Posterior cingulate gyrus (tissue), 11 donors: ENCODE results near the gene CLCF1.

ENCODE experiments used
- DNase-seq, 10 donors: peaks; one replicate each; pipeline versions ENCODE4 v3.0.0 to v3.0.0-alpha.2; 2020 to 2021; ENCODE audit warnings: mixed read lengths in 3 of 10
- intact Hi-C: fragments of 100-400 bp; cut with DNase I; formaldehyde crosslinking; loops from one replicate; pipeline ENCODE4 v1.15.1; 2023

CLCF1 gene

DNA sequence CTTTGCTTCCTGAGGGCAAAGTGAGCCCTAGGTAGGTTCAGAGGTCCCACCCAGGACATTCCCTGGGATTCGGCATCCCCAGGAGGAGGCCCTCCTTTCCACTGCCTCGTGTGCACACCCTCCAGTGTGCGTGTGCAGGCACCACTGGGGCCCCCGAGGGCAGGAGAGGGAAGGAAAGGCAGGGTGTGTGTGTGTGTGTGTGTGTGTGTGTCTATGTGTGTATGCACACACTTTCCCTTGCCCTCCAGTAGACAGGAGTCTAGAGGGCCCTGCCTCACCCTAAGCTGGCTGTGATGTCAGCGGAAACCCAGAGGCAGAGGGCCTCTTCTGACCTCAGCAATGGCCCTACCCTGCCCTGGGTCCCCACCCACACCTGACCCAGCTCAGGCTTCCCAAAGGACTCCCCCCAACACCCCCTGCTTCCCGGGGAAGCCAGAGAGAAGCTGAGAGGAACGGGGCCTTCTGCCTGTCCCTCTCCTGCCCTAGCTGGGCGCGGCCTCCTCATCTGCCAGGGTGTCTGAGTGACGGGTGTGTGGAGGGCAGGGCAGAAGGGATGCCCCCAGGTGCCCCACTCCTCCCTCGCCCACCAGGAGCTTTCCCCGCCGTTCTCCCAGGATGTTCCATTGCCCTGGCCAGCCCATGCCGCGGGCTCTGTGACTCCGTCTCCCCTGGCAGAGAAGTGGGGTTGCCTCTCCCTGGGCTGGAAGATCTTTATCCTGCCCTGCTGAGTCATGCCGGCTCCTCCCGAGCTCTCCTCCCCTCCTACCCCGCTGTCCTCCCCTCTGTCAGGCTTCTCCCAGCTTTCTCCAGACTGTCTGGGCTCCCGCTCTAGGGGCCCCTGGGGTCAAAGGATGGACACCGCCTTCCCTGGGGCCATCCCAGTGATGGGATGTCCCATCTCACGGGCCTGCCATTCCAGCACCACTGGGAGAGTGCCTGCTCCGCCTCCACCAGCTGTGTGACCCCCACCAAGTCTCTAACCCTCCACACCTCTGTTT lies 6.0 kb upstream of the CLCF1 start:
- DNase-seq: no peak
- intact Hi-C loops: loop anchor here (5.0 kb wide), 1 partner anchor 112 kb away; the partner anchor contains the start of gene GRK2

DNA sequence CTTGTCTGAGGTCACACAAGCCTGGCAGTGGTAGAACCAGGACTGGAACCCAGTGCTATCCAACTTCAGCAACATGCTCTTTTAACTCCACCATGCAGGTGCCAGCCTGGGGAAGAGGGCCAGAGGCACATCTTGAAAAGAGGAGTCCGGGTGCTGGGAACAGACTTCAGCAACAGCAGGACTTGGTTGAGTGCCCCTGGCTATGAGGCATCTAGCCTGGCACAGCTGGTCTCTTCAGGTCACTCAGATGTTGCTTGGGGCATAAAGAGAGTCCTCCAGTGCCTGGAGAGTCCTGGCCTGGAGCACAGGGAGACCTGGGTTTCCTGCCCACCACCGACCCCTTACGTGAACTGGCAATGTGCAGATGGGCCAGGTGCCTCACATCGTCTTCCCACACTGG lies 5.1 kb upstream of the CLCF1 start:
- no peak for DNase-seq
- intact Hi-C loops: no loop called here

DNA sequence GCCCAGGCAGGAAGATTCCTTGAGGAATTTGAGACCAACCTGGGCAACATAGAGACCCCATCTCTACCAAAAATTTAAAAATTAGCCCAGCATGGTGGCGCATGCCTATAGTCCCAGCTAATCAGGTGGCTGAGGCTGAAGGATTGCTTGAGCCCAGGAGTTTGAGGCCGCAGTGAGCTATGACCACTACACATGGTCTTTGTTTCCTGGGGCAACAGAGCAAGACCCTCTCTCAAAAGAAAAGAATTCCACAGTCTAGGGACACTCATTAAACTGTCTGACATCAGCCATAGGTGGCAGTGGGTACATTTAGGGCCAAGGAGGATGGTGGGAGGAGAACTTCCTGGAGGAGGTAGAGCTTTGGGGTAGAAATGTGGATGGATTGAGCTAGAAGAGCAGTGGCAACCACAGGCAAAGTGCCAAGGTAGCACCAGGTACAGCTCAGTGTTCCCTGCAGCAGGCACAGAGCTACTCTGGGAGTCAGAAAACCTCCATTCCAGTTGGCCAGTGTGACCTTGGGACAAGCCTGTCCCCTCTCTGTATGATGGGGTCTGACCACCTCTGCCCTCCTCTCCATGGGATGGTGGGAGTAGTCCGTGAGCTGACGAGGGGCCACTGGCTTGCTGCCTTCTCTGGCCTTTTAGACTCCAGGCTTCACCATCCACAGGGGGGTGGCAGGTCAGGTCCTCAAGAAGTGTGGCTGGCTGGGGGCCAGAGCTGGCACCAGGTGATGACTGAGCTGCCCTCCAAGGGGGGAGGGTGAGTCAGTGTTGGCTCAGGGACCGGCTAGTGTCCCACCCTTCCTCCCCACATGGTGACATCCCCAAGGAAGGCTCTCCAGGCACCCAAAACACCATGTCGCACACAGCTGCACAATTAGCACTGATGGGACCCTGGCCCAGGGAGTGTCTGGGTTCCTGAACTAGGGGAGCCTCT lies 3.7 kb upstream of the CLCF1 start:
- no peak for DNase-seq
- intact Hi-C loops: no loop called here

DNA sequence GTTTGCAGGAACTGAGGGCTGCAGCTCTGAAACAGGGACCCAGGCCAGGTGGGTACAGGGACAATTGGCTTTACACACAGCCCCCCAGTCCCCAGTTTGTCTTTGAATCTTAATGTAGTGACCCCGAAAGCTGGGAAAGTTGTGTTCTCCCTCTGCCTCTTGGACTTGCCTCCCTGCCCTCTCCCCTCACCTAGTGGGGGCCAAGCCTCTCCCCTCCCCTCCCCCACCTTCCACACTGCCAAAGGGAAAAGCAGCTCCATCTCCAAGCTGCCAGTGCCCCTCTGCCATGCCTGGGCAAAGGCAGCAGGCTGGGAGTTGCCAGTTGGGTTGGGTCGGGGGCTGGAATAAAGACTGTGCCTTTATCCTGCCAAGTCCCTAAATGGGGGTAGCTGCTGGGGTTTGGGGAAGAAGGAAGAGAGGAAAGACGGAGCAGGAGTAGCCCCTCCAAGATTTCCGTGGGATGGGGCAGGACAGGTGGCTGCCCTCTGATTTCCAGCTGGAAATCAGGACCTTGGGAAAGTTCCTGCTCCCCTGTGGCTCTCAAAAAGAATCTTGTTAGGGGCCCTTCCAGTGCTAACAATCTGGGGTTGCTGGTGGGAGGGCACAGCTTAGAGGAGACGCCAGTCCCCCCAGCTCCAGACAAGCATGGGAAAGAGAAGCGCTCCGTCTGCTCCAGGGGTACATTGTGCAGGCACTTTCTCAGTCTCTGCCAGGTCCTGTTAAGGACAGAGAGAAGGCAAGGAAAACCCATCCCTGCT lies 2.8 kb upstream of the CLCF1 start:
- intact Hi-C loops: no loop called here
- no peak for DNase-seq

DNA sequence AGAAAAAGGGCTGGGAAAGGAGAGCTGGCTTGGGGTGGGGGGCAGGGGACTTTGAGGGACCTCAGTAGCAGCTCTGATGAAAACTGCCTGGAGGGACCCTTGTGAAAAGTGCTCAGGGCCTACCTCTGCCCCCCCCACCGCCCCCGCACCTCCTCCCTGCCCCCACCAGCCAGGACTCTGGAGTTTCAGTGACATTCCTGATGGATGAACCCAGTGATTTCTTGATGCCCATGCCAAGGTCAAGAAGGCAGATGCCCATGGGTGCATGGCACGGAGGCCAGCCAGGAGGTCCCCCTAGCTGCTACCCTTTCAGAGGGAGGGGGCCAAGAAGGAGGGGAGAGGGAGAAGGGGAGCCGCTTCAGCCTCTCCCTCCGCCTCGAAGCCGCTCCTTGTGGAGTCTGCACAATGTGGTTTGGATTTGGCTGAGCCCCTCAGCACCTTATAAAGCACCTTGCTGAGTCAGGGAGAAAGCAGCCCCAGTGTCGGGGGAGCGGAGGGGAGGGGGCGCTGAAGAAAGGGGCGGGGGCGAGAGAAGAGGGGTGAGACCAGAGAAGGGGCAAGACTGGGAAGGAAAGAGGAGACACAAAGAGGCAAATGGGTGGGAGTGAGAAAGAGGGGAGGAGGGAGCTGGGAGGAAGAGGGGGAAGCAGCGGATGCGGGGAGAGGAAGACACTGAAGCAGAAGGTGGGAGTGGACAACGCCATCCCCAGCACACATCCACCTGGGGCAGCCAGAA lies 2.1 kb upstream of the CLCF1 start:
- no peak for DNase-seq
- intact Hi-C loops: no loop called here

DNA sequence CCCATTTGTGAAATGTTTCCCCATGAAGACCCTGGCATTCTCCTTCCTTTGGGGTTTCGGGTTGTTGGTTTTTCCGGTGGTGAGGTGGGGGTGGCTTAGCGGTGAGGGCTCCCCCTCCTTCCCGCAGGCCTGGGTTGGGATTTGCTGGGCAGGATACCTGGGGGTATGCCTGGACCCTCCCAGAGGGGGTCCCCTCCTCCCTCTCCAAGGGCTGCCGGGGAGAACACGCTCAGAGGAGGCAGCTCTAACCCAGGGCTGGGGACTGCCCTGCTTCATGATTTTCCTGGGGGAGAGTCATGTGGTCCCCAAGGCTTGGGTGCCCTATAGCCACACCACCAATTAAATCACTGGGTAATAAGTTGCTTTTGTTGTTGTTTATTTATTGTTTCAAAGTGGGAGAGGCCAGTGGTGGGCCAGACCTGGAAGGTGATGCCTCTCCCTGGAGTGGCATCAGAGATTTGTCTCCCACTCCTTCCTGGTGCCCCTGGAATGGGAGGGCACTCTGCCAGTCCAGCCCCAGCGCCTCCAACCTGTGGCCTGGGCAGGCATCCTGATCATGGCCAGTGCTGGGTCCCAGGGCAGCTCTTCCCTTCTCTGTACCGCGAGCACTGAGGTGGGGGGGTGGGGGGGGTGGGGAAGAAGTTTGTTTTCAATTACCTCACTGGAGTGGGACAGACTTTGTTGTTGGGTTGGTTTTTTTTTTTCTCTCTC lies 1.3 kb upstream of the CLCF1 start:
- no peak for DNase-seq
- intact Hi-C loops: no loop called here

DNA sequence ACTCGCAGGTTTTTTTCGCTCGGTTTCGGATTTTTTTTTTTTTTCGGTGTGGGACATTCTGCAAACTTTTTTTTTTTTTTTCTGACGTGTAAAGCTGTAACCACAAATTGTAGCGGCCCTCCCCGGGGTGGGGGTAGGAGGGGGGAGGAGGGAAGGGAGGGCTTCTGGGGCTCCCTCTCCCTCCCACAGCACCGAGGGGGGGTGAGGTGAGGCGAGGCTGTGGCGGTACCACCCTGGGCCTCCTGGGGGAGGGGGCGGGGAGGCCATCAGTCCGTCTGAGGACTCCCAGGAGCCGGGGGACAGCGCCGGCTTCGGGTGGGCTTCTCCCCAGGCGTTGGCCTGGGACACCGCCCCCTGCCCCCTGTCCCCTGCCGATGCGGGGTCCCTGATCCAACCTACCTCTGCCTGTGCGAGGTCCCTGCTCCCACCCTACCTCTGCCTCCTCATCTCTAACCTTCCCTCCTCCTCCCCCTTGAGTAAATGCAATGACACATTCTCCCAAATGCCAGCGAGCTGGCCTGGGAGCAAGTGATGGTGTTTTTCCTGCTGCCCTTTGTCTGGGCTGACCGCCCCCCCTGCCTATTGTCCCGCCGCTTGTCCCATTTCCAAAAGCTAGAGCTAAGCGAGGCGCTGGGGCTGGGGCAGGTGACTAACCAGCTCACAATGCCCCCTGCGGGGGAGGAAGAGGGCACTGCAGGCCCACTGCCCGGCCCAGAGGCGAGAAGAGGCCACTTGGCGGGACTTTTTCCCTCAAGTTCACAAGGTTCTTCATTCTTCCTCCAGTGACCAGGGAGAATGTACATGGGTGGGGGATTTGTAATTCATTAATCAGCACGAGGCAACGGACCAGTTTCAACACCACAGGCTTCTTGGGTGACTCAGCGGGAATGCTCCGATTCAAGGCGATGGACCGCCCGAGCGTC lies 511 bp upstream of the CLCF1 start:
- peak in 3 of 10 donors; percentile 32 to 68 (median 39) for DNase-seq
- intact Hi-C loops: no loop called here

DNA sequence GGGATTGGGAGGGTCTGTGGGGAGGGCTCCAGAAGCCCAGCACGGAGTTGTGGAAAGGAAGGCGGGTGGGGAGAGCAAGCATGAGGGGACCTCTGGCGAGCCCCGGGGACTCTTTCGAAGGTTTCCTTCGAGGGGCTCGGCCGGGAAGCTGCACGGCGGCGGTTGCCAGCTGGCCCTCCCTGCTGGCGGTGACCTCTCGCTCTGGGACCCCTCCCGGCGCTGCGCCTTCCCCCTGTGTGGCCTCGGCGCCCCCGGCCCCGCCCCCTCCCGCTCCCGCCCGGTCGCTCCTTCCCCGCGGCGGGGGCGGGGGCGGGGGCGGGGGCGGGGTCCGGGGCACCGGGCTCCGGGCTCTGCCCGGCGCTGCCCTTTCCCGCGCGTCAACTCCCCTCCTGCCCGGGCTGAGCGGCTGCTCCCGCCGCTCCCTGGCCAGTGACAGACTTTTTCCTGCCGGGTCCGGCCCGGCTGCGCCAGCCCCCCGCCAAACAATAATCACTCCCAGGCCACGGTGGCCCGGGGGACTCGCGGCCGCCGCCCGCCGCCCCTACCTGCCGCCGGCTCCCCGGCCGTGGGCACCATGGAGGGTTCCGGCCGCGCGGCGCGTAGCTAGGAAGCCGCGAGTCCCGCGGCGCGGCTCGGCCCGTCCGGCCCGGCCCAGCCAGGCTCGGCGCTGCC lies 941 bp downstream of the CLCF1 start:
- DNase-seq: peak in 1 of 10 donors; percentile 65
- intact Hi-C loops: no loop called here

DNA sequence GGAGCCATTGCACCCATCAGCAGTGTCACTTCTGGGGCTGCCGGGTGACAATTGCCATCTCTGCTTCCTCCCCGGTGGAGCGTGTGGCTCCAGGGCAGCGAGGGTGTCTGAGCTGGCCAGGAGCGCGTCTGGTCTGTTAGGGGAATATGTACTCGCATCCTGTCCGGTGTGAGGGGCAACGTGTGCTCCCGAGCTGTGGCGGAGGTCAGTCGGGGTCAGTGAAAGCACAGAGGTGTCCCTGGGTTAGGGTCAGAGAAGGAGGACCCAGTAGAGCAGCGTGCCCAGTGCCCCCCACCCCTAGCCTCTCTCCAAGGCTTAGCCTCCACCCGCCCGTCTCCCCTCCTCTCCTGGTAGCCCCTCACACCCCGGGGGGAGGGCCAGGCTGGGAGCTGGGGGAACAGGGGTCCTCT lies 1.5 kb downstream of the CLCF1 start:
- DNase-seq: peak in 1 of 10 donors; percentile 62
- intact Hi-C loops: no loop called here

DNA sequence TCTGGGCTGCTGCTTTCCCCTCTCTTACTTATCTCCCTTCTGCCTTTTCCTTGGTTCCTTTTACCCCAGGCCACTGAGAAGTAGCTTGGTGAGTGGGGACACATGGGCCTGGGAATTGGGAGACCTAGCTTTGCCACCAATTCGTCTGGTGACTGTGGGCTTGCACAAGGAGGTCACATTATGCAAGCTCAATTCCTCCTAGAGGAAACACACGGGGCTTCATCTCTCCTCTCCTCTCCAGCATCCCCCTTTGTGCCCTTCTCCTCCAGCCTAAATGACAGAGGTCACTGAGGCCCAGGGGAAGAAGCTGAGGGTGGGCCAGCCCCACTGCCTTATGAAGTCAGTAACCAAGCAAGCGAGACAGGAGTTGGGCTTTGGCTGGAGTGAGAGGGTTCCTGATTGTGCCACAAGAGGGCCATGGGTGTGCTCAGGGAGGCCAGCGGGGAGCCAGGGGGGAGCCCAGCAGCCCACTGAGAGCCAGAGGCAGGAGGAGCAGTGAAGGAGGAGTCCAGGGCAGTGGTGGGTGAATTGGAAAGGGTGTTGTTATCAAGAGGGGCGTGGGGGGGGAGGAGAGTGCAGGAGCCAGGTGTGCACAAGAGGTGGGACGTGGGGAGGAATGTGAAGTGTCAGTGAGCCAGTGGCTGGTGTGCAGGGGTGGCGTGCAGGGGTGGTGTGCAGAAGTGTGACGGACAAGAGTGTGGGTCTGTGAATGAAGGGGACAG lies 2.0 kb downstream of the CLCF1 start:
- intact Hi-C loops: no loop called here
- peak in 1 of 10 donors; percentile 67 for DNase-seq

DNA sequence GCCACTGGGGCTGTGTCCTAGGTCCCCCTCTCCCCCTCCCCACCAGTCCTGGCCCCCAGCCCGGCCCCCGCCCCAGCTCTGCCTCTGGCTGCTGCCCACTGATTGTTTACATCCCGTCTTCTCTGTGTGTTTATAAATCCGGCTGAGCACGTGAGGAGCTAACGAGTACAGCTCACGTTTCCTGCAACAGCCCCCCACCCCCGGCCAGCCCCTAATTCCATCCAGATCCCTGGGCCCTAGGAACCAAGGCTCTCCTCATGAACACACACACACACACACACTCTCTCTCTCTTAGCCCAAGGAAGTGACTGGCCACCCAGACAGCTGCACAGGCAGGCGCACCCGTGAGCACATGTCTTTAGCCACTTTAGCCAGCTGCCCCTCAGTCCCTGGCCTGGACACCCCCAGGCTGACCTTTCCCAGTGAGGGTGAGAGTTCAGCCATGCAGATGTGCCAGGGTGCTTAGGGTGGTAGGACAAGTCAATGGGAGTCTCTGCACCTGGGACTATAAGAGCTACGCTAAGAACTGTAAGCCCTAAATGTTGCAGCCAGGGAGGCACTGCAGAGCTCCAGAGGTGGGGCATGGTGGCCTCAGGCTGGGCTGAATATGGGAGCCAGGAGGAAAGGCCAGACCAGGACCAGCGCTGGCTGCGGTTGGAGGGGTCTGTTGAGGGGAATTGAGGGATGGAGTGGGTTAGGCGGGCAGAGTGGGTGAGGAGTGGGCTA lies 2.9 kb downstream of the CLCF1 start:
- DNase-seq: no peak
- intact Hi-C loops: no loop called here

DNA sequence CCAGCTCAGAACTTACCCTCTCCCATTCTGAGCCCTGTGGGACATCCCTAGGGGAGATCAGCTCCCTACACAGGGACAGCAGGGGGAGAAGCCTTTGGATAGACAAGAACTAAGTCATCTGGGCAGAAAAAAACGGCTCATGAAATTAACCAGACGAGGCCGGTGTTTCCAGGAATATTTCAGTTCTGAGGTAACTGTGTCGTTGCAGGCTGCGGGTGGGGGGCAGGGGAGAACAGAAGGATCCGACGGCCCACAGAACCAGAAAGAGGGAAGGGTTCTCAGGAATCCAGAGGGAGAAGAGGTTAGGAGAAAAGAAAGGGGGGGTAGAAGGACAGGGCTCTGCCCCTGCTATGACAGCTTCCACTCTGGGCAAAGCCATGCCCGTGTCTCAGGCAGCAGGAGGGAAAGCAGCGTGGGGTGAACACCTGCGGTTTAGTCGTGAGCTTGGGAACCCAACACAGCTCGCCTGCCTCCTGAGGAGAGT lies 3.6 kb downstream of the CLCF1 start:
- no peak for DNase-seq
- intact Hi-C loops: no loop called here

DNA sequence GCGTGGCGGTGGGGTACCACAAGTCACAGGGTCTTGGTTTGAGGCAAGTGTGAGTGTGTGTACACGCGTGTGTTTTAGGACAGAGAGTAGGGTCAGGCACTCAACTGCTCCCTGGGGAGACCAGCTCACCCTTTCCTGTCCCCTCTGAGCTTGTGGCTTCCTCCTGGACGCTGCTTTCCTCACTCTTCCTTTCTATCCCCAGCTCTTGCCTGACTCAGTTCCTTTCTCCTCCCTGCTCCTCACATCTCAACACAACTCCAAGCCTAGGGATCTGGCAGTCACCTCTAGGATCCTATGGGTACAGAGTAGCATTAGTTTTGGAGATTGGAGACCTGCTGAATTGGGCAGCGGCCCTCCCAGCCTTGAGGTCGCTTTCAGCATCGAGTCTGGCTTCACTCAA lies 4.1 kb downstream of the CLCF1 start:
- peak in 1 of 10 donors; percentile 30 for DNase-seq

DNA sequence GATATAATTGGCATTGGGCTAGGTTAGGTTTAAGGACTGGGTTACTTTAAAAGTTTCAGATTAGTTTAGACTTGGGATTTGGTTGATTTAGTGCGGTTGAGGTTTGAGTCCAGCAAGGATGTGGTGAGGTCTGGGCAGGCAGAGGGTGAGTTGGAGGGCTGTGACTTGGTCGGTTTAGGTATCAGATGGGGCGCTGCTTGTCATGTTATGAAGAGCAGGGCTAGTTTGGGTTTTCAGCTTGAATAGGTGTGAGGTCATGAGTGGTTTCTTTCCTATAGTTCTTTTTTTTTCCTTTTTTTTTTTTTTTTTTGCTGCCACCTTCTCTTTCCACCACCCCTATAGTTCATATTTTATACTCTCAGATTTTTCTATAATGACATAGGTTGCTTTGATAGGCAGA lies 4.8 kb downstream of the CLCF1 start:
- DNase-seq: no peak

More for the DNA sequence above, 4.1 kb downstream of the CLCF1 start:
- intact Hi-C loops: no loop called here

DNA sequence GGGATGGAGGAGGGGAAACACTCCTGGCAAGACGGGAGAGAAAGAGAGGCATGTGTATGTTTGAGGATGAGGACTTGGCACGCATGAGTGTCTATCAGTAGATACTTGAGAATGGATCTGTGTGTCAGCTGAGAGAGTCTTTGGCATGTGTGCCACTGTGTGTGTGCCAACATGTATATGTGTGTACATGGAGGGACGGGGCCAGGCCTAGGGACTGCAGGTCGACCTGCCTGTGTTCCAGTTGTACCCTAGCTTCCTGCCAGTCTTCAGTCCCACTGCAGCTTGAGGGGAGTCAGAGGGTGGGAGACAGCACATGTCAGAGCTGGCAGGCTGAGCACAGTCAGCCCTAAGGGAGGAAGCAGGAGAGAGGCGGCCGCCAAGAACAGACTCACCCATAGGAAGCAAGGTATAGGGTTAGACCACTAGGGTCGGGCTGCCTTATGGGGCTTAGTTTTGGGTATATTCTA lies 5.6 kb downstream of the CLCF1 start:
- DNase-seq: peak in 1 of 10 donors; percentile 43
- intact Hi-C loops: no loop called here

More for the DNA sequence above, 4.8 kb downstream of the CLCF1 start:
- intact Hi-C loops: no loop called here
